GM23338 (cell line): ENCODE results near the gene APOBEC4. TPM values are rescaled to one million over a fixed set of nuclear protein-coding genes. Genes with fewer than 3 reads are reported as not detected.

ENCODE experiments used
- ATAC-seq: fragments of 200-7000 bp; cut with Tn5 transposase; 3 replicates; pipeline ENCODE4 v1.9.1; 2020
- DNase-seq: peaks from one replicate; pipeline ENCODE4 v3.0.0-alpha.2; 2015; ENCODE audit warnings: low spot score
- H2AFZ ChIP-seq: fragments of 200-600 bp; sonication (generic); 2 replicates; pipeline ENCODE4 v1.8.0; 2016; ENCODE audit warnings: antibody characterized with exemption, mild to moderate bottlenecking, moderate library complexity
- H3F3A ChIP-seq: fragments of 200-600 bp; sonication (generic); replicated peaks from 2 replicates; pipeline ENCODE4 v1.8.0; 2017; ENCODE audit warnings: antibody characterized with exemption, mixed run types, low read depth
- H3K27ac ChIP-seq: fragments of 200-600 bp; sonication (generic); 2 replicates; pipeline ENCODE4 v1.6.1; 2016; ENCODE audit warnings: low read depth
- H3K27me3 ChIP-seq: fragments of 200-600 bp; sonication (generic); 2 replicates; pipeline ENCODE4 v1.8.0; 2016; ENCODE audit warnings: mild to moderate bottlenecking, mixed run types, moderate library complexity; ENCODE audit not compliant: insufficient read depth
- H3K36me3 ChIP-seq: fragments of 200-600 bp; sonication (generic); 2 replicates; pipeline ENCODE4 v1.8.0; 2016; ENCODE audit warnings: mild to moderate bottlenecking; ENCODE audit not compliant: insufficient read depth
- H3K4me1 ChIP-seq: fragments of 200-600 bp; sonication (generic); 2 replicates; pipeline ENCODE4 v1.8.0; 2016; ENCODE audit warnings: mild to moderate bottlenecking, moderate library complexity; ENCODE audit not compliant: insufficient read depth
- H3K4me2 ChIP-seq: fragments of 200-600 bp; sonication (generic); 2 replicates; pipeline ENCODE4 v1.7.1; 2017; ENCODE audit warnings: mixed run types
- H3K4me3 ChIP-seq: fragments of 200-600 bp; sonication (generic); 2 replicates; pipeline ENCODE4 v1.6.1; 2016; ENCODE audit warnings: mixed run types
- H3K79me2 ChIP-seq: fragments of 200-600 bp; sonication (generic); replicated peaks from 2 replicates; pipeline ENCODE4 v1.8.0; 2017; ENCODE audit warnings: mild to moderate bottlenecking; ENCODE audit not compliant: insufficient read depth
- H3K9me2 ChIP-seq: fragments of 200-600 bp; sonication (generic); 2 replicates; pipeline ENCODE4 v1.8.0; 2017; ENCODE audit not compliant: insufficient read depth
- H4K20me1 ChIP-seq: fragments of 200-600 bp; sonication (generic); replicated peaks from 2 replicates; pipeline ENCODE4 v1.8.0; 2017; ENCODE audit warnings: mild to moderate bottlenecking; ENCODE audit not compliant: insufficient read depth
- H3K27ac Mint-ChIP-seq: 2 replicates; pipeline ENCODE4 v1.8.0; 2020; ENCODE audit warnings: inconsistent platforms, mild to moderate bottlenecking, moderate library complexity, mixed read lengths
- H3K27me3 Mint-ChIP-seq: 3 replicates; pipeline ENCODE4 v1.8.0; 2022; ENCODE audit warnings: low read depth, mild to moderate bottlenecking, moderate library complexity, mixed read lengths, inconsistent platforms; ENCODE audit not compliant: insufficient read depth, poor library complexity
- H3K36me3 Mint-ChIP-seq: 3 replicates; pipeline ENCODE4 v1.8.0; 2021; ENCODE audit warnings: low read depth, mild to moderate bottlenecking, inconsistent platforms, moderate library complexity, mixed read lengths
- H3K4me1 Mint-ChIP-seq: 3 replicates; pipeline ENCODE4 v1.8.0; 2020; ENCODE audit warnings: mild to moderate bottlenecking, inconsistent platforms, mixed read lengths
- H3K4me3 Mint-ChIP-seq: 3 replicates; pipeline ENCODE4 v1.8.0; 2021; ENCODE audit warnings: moderate library complexity, mild to moderate bottlenecking, inconsistent platforms, mixed read lengths
- H3K9me3 Mint-ChIP-seq: 3 replicates; pipeline ENCODE4 v1.8.0; 2020; ENCODE audit warnings: moderate library complexity, mild to moderate bottlenecking, inconsistent platforms, mixed read lengths
- CTCF ChIP-seq, 2 experiments: fragments of 200-600 bp in 1 of 2; sonication (generic) in 1 of 2; conservative IDR thresholded peaks; 2 replicates each; pipeline versions ENCODE4 v1.5.1 to v1.6.1; 2016 to 2017; ENCODE audit warnings: antibody characterized with exemption in 2 of 2, low read depth in 2 of 2, mild to moderate bottlenecking in 2 of 2, moderate library complexity in 1 of 2
- ETS1 ChIP-seq: IDR thresholded peaks from 2 replicates; pipeline ENCODE4 v1.6.1; 2016; ENCODE audit warnings: antibody characterized with exemption
- EZH2 ChIP-seq: fragments of 200-600 bp; sonication (generic); IDR thresholded peaks from one replicate; pipeline ENCODE4 v1.8.0; 2017; ENCODE audit warnings: antibody characterized with exemption, mild to moderate bottlenecking, low read depth; ENCODE audit not compliant: unreplicated experiment
- EZH2phosphoT487 ChIP-seq: fragments of 200-600 bp; sonication (generic); IDR thresholded peaks from one replicate; pipeline ENCODE4 v1.8.1; 2018; ENCODE audit warnings: antibody characterized with exemption; ENCODE audit not compliant: unreplicated experiment
- JUNB ChIP-seq: IDR thresholded peaks from one replicate; pipeline ENCODE4 v1.6.1; 2016; ENCODE audit warnings: antibody characterized with exemption; ENCODE audit not compliant: unreplicated experiment
- NANOG ChIP-seq: IDR thresholded peaks from 2 replicates; pipeline ENCODE4 v1.6.1; 2016; ENCODE audit warnings: antibody characterized with exemption, borderline replicate concordance
- POLR2AphosphoS5 ChIP-seq: IDR thresholded peaks from 2 replicates; pipeline ENCODE4 v1.6.1; 2016; ENCODE audit warnings: antibody characterized with exemption, low read depth
- REST ChIP-seq: IDR thresholded peaks from one replicate; pipeline ENCODE4 v1.6.1; 2018; ENCODE audit warnings: antibody characterized with exemption; ENCODE audit not compliant: unreplicated experiment
- STAT1 ChIP-seq: IDR thresholded peaks from one replicate; pipeline ENCODE4 v1.6.1; 2016; ENCODE audit warnings: antibody characterized with exemption; ENCODE audit not compliant: unreplicated experiment
- ZNF114 ChIP-seq: fragments of 250-450 bp; sonication (Bioruptor Pico); IDR thresholded peaks from 2 replicates; pipeline ENCODE4 v1.5.0; 2020; ENCODE audit warnings: mild to moderate bottlenecking, moderate library complexity
- ZNF331 ChIP-seq: fragments of 250-450 bp; sonication (Bioruptor Pico); IDR thresholded peaks from 2 replicates; pipeline ENCODE4 v1.5.0; 2020; ENCODE audit warnings: low read depth, mild to moderate bottlenecking, moderate library complexity
- polyA plus RNA-seq: library from polyadenylated mRNA; unstranded; fragments of >200 nt; fragmentation: Nextera tagmentation; extraction: Ambion mirVana; gene quantifications from 2 replicates; pipeline ENCODE4 v1.2.1, GENCODE V29; 2016
- total RNA-seq: library from RNA; depleted of rRNA; stranded (reverse); fragments of >200 nt; shearing (Covaris generic); gene quantifications from 2 replicates; pipeline ENCODE4 v1.2.3, GENCODE V29; 2014

APOBEC4 gene
- total and polyA plus RNA-seq, 2 experiments from 2014 or later = 0.10 TPM; not detected in 1

GRCh38 chr1:183674886-183675285 lies 21.8 kb upstream of the APOBEC4 start (continued):
- TF ChIP-seq REST (no peak), STAT1 (no peak), CTCF (conservative IDR thresholded peaks at IDR 0.05; ENCODE audit: low read depth in 2 of 2) (no peak), NANOG (no peak), JUNB (no peak), ETS1 (no peak), EZH2phosphoT487 (no peak), POLR2AphosphoS5 (no peak), ZNF331 (no peak), EZH2 (no peak)

- Histone ChIP-seq H3K9me2 (no peaks in the 10 kb centered on the region), H3K36me3 (no peaks in the 10 kb centered on the region), H3K4me3 (no peak overlapping the region), H3K4me1 (peaks cover 2% of the 10 kb centered on the region; the same call in 1 of the 2 replicates), H3K27me3 (no peaks in the 10 kb centered on the region), H4K20me1 (no peaks in the 10 kb centered on the region), H3F3A (no peaks in the 10 kb centered on the region), H2AFZ (no peak overlapping the region), H3K79me2 (no peaks in the 10 kb centered on the region), H3K27ac (no peak overlapping the region), H3K4me2 (no peak overlapping the region)
- Mint-ChIP-seq H3K36me3 (no peaks in the 10 kb centered on the region), H3K4me3 (no peak overlapping the region), H3K9me3 (peaks cover 10% of the 10 kb centered on the region), H3K27me3 (peaks cover 1% of the 10 kb centered on the region), H3K4me1 (no peaks in the 10 kb centered on the region), H3K27ac (no peak overlapping the region)
- DNase-seq = no peak
- ATAC-seq = no peak
- no peak for TF ChIP-seq ZNF114 (CRISPR knock-in tag)
- TF ChIP-seq POLR2AphosphoS5 = no peak
- TF ChIP-seq CTCF (conservative IDR thresholded peaks at IDR 0.05; ENCODE audit: low read depth in 2 of 2) = no peak
- TF ChIP-seq ZNF331 = no peak
Observed at GRCh38 chr1:183674339-183674738, 21.2 kb upstream of the APOBEC4 start.
